Kidney epithelial cell (primary cell): ENCODE measurements around the gene STIM1. TPM values are rescaled to one million over a fixed set of nuclear protein-coding genes. Genes with fewer than 3 reads are reported as not detected.

Experiments used
- DNase-seq: peaks from one replicate; pipeline ENCODE4 v3.0.0-alpha.2; 2010; ENCODE audit warnings: low read depth
- H3K27me3 ChIP-seq: 2 replicates; pipeline ENCODE4 v1.6.0; 2011; ENCODE audit warnings: low read length; ENCODE audit not compliant: control insufficient read depth, insufficient read depth
- H3K36me3 ChIP-seq: 2 replicates; pipeline ENCODE4 v1.5.1; 2011; ENCODE audit warnings: low read length; ENCODE audit not compliant: control insufficient read depth, insufficient read depth
- H3K4me3 ChIP-seq: 2 replicates; pipeline ENCODE4 v1.5.1; 2011; ENCODE audit warnings: low read depth, mild to moderate bottlenecking, control low read depth, low read length
- CTCF ChIP-seq: IDR thresholded peaks from 2 replicates; pipeline ENCODE4 v1.5.1; 2011; ENCODE audit warnings: mild to moderate bottlenecking, moderate library complexity, low read length, control low read depth, inconsistent platforms; ENCODE audit not compliant: insufficient read depth, poor library complexity, severe bottlenecking
- total RNA-seq: library from RNA; depleted of rRNA; stranded (reverse); fragments of >200 nt; gene quantifications from 2 replicates; pipeline ENCODE4 v1.2.3, GENCODE V29; 2015

Gene STIM1
- total RNA-seq, 1 donor from 2014 or later, result 25.4 TPM

DNA sequence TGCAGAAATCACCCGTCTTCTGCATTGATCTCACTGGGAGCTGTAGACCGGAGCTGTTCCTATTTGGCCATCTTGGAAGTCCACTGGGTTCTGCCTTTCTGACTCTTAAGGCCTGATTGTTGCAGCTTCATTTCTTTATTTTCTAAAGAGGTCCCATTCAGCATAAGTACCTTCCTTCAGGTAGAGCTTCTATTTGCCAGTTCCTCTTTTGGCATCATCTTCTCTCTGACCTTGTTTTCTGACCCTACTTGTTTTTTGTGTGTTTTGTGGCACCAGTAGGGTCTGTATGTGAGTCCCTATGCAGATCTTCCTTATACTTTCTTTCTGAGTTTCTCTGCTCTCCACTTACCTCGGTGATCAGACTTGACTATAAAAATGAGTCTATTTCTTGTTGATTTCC, 161.7 kb downstream of the STIM1 start:
- no peaks in the 10 kb centered on the region for H3K36me3 ChIP-seq
- TF ChIP-seq CTCF, result no peak
- DNase-seq, result no peak

GRCh38 chr11:4018641-4019040, 163.2 kb downstream of the STIM1 start:
- no peak for TF ChIP-seq CTCF
- Histone ChIP-seq H3K4me3 (no peak overlapping the region), H3K27me3 (no peaks in the 10 kb centered on the region), H3K36me3 (no peaks in the 10 kb centered on the region)
- no peak for DNase-seq

More for the DNA sequence above, 161.7 kb downstream of the STIM1 start:
- no peaks in the 10 kb centered on the region for H3K27me3 ChIP-seq
- no peak overlapping the region for H3K4me3 ChIP-seq

DNA sequence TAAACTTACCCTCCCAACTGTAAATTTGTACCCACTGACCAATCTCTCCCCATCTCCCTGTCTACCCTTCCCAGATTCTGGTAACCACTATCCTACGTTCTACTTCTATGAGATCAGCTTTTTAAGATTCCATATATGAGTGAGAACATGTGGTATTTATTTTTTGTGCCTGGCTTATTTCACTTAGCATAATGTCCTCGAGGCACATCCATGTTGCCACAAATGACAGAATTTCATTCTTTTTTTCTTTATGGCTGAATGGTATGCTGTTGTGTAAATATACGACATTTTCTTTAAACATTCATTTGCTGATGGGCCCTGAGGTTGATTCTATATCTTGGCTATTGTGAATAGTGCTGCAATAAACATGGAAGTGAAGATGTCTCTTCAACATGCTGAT, 164.4 kb downstream of the STIM1 start:
- Histone ChIP-seq H3K36me3 (no peaks in the 10 kb centered on the region), H3K27me3 (no peaks in the 10 kb centered on the region), H3K4me3 (no peak overlapping the region)
- TF ChIP-seq CTCF, result no peak
- no peak for DNase-seq

DNA sequence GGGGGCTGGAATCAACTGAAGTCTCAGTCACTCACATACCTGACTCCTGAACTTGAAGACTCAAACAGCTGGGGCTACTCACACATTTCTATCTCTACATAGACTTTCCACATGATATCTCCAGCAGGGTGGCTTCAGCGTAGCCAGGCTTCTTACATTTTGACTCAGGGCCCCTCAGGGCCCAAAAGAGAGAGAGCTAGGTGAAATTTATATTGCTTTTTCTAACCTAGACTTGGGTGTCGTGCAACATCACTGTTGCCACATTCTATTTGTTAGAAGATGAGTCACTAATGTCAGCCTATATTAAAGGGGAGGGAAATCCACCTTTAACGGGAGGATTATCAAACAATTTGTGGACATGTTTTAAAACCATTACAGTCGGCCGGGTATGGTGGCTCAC, 167.2 kb downstream of the STIM1 start:
- Histone ChIP-seq H3K4me3 (no peak overlapping the region), H3K36me3 (no peaks in the 10 kb centered on the region), H3K27me3 (no peaks in the 10 kb centered on the region)
- DNase-seq, result no peak
- no peak for TF ChIP-seq CTCF

GRCh38 chr11:4025248-4025966, 169.9 kb downstream of the STIM1 start:
- H3K27me3 ChIP-seq, result no peaks in the 10 kb centered on the region
- H3K4me3 ChIP-seq, result no peak overlapping the region
- no peak for TF ChIP-seq CTCF
- no peak for DNase-seq
- H3K36me3 ChIP-seq, result no peaks in the 10 kb centered on the region

GRCh38 chr11:4025967-4026324, 170.5 kb downstream of the STIM1 start:
- no peak for TF ChIP-seq CTCF
- no peaks in the 10 kb centered on the region for H3K27me3 ChIP-seq
- no peak overlapping the region for H3K4me3 ChIP-seq
- H3K36me3 ChIP-seq, result no peaks in the 10 kb centered on the region
- DNase-seq, result no peak
